ENCODE measurements around the gene RGL1.
"Not testable (repeated sequence)": the region's sequence is repeated elsewhere in the genome, so short reads cannot be mapped to it uniquely, and the experiment has no call there.

DNA sequence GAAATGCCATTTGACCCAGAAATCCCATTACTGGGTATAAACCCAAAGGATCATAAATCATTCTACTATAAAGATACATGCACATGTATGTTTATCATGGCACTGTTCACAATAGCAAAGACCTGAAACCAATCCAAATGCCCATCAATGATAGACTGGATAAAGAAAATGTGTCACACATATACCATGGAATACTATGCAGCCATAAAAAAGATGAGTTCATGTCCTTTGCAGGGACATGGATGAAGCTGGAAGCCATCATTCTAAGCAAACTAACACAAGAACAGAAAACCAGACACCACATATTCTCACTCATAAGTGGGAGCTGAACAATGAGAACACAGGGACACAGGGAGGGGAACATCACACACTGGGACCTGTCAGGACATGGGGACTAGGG is 42.1 kb upstream of the RGL1 start:
- not testable (repeated sequence) for TF ChIP-seq CTCF (IDR thresholded peaks at IDR 0.05; ENCODE audit: low read depth, low read length, poor library complexity, severe bottlenecking); EZH2phosphoT487 (IDR thresholded peaks at IDR 0.05; ENCODE audit: borderline replicate concordance, low read length)

Measured in DOHH2 (cell line).